Tibial nerve (tissue), 4 donors: ENCODE data around the gene SRBD1. TPM values are rescaled to one million over a fixed set of nuclear protein-coding genes. Genes with fewer than 3 reads are reported as not detected.

Experiments
- DNase-seq, 2 donors: peaks; one replicate each; pipeline ENCODE4 v3.0.0-alpha.2; 2019; ENCODE audit warnings: low spot score in 2 of 2
- H3K27ac ChIP-seq, 4 donors: fragments of 200-600 bp; sonication (generic) in 3 of 4; one replicate each; pipeline ENCODE4 v1.5.1; 2017 to 2019; ENCODE audit warnings: mild to moderate bottlenecking in 1 of 4
- H3K27me3 ChIP-seq, 2 donors: fragments of 200-600 bp; sonication (generic) in 1 of 2; one replicate each; pipeline versions ENCODE4 v1.5.1 to v1.6.0; 2017 to 2019
- H3K36me3 ChIP-seq, 3 donors: fragments of 200-600 bp; sonication (generic); one replicate each; pipeline ENCODE4 v1.5.1; 2018 to 2019
- H3K4me1 ChIP-seq, 4 donors: fragments of 200-600 bp; sonication (generic) in 3 of 4; one replicate each; pipeline ENCODE4 v1.5.1; 2017 to 2019
- H3K4me3 ChIP-seq, 4 donors: fragments of 200-600 bp; sonication (generic) in 3 of 4; one replicate each; pipeline ENCODE4 v1.5.1; 2017 to 2019; ENCODE audit warnings: mild to moderate bottlenecking in 1 of 4, moderate library complexity in 1 of 4
- H3K9me3 ChIP-seq, 4 donors: fragments of 200-600 bp; sonication (generic) in 3 of 4; one replicate each; pipeline ENCODE4 v1.5.1; 2017 to 2019
- EP300 ChIP-seq, 2 donors: sonication (generic); formaldehyde crosslinking; IDR thresholded peaks; one replicate each; pipeline ENCODE4 v1.6.1; 2017; ENCODE audit warnings: antibody characterized with exemption in 2 of 2, mild to moderate bottlenecking in 1 of 2
- POLR2A ChIP-seq, 2 donors: fragments of 450-650 bp; IDR thresholded peaks; one replicate each; pipeline ENCODE4 v1.6.1; 2017; ENCODE audit warnings: antibody characterized with exemption in 2 of 2, mild to moderate bottlenecking in 2 of 2, moderate library complexity in 2 of 2
- WGBS, 2 donors: methylation state at CpG; one replicate each; pipeline ENCODE4 v1.1.5; 2018; 5-methylcytosine and 5-hydroxymethylcytosine counted together
- total RNA-seq, 4 donors: library from RNA; depleted of rRNA; stranded (reverse); fragments of >200 nt; gene quantifications; one replicate each; pipeline ENCODE4 v1.1.0, GENCODE V29; 2016
- TF ChIP-seq, protein P1 (sequence below), 5 experiments: fragments of 200-600 bp in 3 of 5; fragments of 450-650 bp in 2 of 5; sonication (generic) in 3 of 5; IDR thresholded peaks; one replicate each; pipeline ENCODE4 v1.5.1; 2016 to 2019; ENCODE audit warnings: antibody characterized with exemption in 5 of 5, mild to moderate bottlenecking in 3 of 5, moderate library complexity in 2 of 5

SRBD1 gene
- total RNA-seq, 4 donors from 2014 or later = 14.7 to 36.7 (median 20.8) TPM

DNA sequence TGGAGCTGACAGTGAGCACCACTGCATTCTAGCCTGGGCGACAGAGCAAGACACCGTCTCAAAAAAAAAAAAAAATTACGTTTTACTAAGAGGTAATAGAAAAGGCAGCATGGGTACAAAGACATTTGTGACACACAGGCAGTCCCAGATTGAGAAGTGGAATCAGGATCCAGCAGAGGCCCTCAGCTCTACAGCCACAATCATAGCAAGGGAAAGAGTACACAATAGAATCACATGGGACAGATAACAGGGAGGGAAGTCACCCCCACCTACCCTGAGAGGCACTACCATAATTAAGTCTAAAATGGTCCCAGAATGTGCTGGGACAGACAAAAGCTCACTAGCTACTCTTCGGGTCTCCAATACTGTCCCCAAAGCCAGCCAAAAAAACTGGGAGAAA, 12.5 kb downstream of the SRBD1 start:
- Histone ChIP-seq H3K27ac (no peak overlapping the region), H3K9me3 (no peaks in the 10 kb centered on the region), H3K27me3 (no peaks in the 10 kb centered on the region), H3K4me1 (peaks cover 0 to 15% (median 8%) of the 10 kb centered on the region in 4 donors), H3K36me3 (peaks cover 0 to 55% (median 22%) of the 10 kb centered on the region in 3 donors), H3K4me3 (no peak overlapping the region)
- WGBS, 2 donors = 85 to 88% methylated on average over 4 of the region's 4 CpGs
- TF ChIP-seq, protein P1, sequence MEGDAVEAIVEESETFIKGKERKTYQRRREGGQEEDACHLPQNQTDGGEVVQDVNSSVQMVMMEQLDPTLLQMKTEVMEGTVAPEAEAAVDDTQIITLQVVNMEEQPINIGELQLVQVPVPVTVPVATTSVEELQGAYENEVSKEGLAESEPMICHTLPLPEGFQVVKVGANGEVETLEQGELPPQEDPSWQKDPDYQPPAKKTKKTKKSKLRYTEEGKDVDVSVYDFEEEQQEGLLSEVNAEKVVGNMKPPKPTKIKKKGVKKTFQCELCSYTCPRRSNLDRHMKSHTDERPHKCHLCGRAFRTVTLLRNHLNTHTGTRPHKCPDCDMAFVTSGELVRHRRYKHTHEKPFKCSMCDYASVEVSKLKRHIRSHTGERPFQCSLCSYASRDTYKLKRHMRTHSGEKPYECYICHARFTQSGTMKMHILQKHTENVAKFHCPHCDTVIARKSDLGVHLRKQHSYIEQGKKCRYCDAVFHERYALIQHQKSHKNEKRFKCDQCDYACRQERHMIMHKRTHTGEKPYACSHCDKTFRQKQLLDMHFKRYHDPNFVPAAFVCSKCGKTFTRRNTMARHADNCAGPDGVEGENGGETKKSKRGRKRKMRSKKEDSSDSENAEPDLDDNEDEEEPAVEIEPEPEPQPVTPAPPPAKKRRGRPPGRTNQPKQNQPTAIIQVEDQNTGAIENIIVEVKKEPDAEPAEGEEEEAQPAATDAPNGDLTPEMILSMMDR (IDR thresholded peaks at IDR 0.05) = no peak
- TF ChIP-seq POLR2A (IDR thresholded peaks at IDR 0.05) = no peak
- no peak for TF ChIP-seq EP300 (IDR thresholded peaks at IDR 0.05)
- no peak for DNase-seq

DNA sequence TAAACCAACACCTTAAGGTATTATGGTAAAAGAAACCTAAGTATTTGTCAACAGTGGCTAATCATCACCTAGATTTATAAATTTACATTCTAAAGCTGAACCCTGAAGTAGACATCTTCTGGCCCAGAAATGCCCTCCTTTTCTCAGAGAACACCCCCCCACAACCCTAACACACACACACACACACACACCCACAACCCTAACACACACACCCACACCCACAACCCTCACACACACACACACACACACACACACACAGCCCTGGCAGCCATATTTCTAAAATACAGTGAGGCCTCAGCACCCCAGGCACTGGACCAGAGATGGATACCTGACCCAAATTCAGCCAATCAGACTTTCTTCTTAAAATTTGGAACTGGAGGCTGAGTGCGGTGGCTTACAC, 14.3 kb downstream of the SRBD1 start:
- 83 to 100% methylated on average over 1 of the region's 1 CpG for whole genome bisulfite sequencing, 2 donors

GRCh38 chr2:45595721-45596435, 15.2 kb downstream of the SRBD1 start:
- no peaks in the 10 kb centered on the region for H3K27me3 ChIP-seq
- peak; percentile 31 to 70 for DNase-seq
- WGBS, 2 donors = 44 to 50% methylated on average over 4 of the region's 4 CpGs
- H3K27ac ChIP-seq = no peak overlapping the region
- TF ChIP-seq POLR2A (IDR thresholded peaks at IDR 0.05) (no peak), EP300 (IDR thresholded peaks at IDR 0.05) (peak in 1 of 2 donors; percentile 52)
- H3K4me3 ChIP-seq = no peak overlapping the region
- peaks cover 0 to 31% (median 15%) of the 10 kb centered on the region in 3 donors for H3K36me3 ChIP-seq
- no peaks in the 10 kb centered on the region for H3K9me3 ChIP-seq
- H3K4me1 ChIP-seq = peaks cover 0 to 15% (median 8%) of the 10 kb centered on the region in 4 donors

More for the DNA sequence above, 14.3 kb downstream of the SRBD1 start:
- no peaks in the 10 kb centered on the region for H3K27me3 ChIP-seq
- H3K4me3 ChIP-seq = no peak overlapping the region
- H3K4me1 ChIP-seq = peaks cover 0 to 15% (median 8%) of the 10 kb centered on the region in 4 donors
- no peak overlapping the region for H3K27ac ChIP-seq
- peaks cover 0 to 40% (median 22%) of the 10 kb centered on the region in 3 donors for H3K36me3 ChIP-seq
- no peaks in the 10 kb centered on the region for H3K9me3 ChIP-seq
- no peak for DNase-seq
- TF ChIP-seq EP300 (IDR thresholded peaks at IDR 0.05) (no peak), POLR2A (IDR thresholded peaks at IDR 0.05) (no peak)
- TF ChIP-seq, protein P1 (IDR thresholded peaks at IDR 0.05) = no peak

DNA sequence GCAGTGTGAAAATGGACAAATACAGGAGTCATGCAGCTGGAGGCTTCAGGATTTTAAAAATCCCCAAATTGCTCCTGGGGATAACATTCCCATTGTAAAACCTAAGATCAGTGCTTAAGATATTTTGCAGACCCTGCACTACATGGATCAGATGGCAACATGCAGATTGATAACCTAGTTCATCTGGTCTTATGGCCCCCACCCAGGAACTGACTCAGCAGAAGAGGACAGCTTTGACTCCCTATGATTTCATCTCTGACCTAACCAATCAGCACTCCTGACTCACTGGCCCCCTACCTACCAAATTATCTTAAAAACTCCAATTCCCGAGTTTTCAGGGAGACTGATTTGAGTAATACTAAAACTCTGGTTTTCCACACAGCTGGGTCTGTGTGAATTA, 20.0 kb downstream of the SRBD1 start:
- Histone ChIP-seq H3K4me1 (peaks cover 0 to 12% (median 5%) of the 10 kb centered on the region in 4 donors), H3K27ac (no peak overlapping the region), H3K9me3 (no peaks in the 10 kb centered on the region), H3K27me3 (no peaks in the 10 kb centered on the region), H3K4me3 (no peak overlapping the region), H3K36me3 (no peaks in the 10 kb centered on the region)
- DNase-seq = no peak
- 50 to 91% methylated on average over 1 of the region's 1 CpG for WGBS, 2 donors
- TF ChIP-seq POLR2A (IDR thresholded peaks at IDR 0.05) = no peak
- TF ChIP-seq, protein P1 (IDR thresholded peaks at IDR 0.05) = no peak
- no peak for TF ChIP-seq EP300 (IDR thresholded peaks at IDR 0.05)

DNA sequence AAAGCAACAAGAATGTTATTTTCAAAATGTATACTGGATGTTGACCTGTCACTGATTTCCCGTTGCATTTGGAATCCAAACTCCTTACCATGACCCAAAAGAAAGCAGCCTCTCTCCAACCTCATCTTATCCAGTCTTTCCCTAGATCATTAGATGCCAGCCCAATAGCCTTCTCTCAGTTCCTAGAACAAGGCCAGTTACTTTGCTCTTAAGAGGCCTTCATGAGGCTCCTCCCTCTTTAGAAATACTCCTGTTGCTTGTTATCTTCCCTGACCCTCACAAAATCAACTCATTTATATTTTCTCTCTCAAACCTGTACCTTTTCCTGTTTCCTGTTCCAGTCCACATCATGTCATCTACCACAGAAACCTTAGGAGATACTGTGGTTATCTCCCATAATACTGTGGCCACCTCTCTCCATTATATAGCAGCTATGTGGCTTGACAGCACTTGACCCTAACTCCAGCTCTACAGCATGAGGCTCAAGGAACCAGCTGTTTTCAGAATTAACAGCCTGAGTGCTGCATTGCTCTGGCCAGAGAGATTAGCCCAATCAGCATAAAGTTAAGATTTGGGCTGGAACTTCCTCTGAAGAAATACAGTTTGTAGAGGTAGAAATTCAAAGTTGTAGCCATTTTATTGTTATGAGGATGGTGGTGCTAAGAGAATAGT, 22.8 kb downstream of the SRBD1 start:
- peaks cover 0 to 12% (median 0%) of the 10 kb centered on the region in 4 donors for H3K4me1 ChIP-seq
- H3K36me3 ChIP-seq = no peaks in the 10 kb centered on the region
- H3K27ac ChIP-seq = no peak overlapping the region
- DNase-seq = no peak
- TF ChIP-seq POLR2A (IDR thresholded peaks at IDR 0.05) = no peak
- TF ChIP-seq, protein P1 (IDR thresholded peaks at IDR 0.05) = no peak
- no peak for TF ChIP-seq EP300 (IDR thresholded peaks at IDR 0.05)
- H3K27me3 ChIP-seq = no peaks in the 10 kb centered on the region
- H3K9me3 ChIP-seq = no peaks in the 10 kb centered on the region
- H3K4me3 ChIP-seq = no peak overlapping the region
- 90 to 96% methylated on average over 1 of the region's 1 CpG for WGBS, 2 donors
